HEK293 (cell line): Measurements from ENCODE around the gene IGF2R.
A peak's percentile ranks its signal among the peaks of the same experiment; 100 is the strongest.

ENCODE experiments used
- CTCF ChIA-PET: fragments of 350-600 bp; formaldehyde crosslinking; extraction: SDS; loops from one replicate; lab custom pipeline; 2021; ENCODE audit warnings: antibody characterized with exemption; lab: Yijun Ruan, JAX
- POLR2A ChIA-PET: fragments of 300-600 bp; formaldehyde crosslinking; extraction: SDS; loops from one replicate; lab custom pipeline; 2020; ENCODE audit warnings: antibody characterized with exemption, inconsistent platforms; lab: Yijun Ruan, JAX
- H3K27ac ChIP-seq: fragments of 200-500 bp; sonication (Bioruptor generic); 2 replicates; pipeline ENCODE4 v1.5.1; 2014; ENCODE audit warnings: low read depth, low read length, control low read depth, inconsistent platforms; ENCODE audit errors: extremely low read depth
- H3K36me3 ChIP-seq, 2 experiments: fragments of 200-500 bp in 1 of 2; sonication (Bioruptor generic) in 1 of 2; 1 replicate in 1 of 2; 2 replicates in 1 of 2; pipeline ENCODE4 v1.5.1; 2014 to 2017; ENCODE audit warnings: inconsistent platforms in 2 of 2, low read length in 2 of 2; ENCODE audit not compliant: control insufficient read depth in 2 of 2, insufficient read depth in 1 of 2
- H3K4me1 ChIP-seq: fragments of 200-500 bp; sonication (Bioruptor generic); 2 replicates; pipeline ENCODE4 v1.5.1; 2014; ENCODE audit warnings: mild to moderate bottlenecking, low read length, inconsistent platforms; ENCODE audit not compliant: control insufficient read depth, insufficient read depth
- H3K4me3 ChIP-seq: 2 replicates; pipeline ENCODE4 v1.5.1; 2011; ENCODE audit warnings: low read depth, mild to moderate bottlenecking, control low read depth, low read length, moderate library complexity
- H3K9me3 ChIP-seq: fragments of 200-500 bp; sonication (Bioruptor generic); 2 replicates; pipeline ENCODE4 v1.5.1; 2014; ENCODE audit warnings: low read depth, low read length, inconsistent platforms; ENCODE audit not compliant: control insufficient read depth, insufficient read depth
- GLI2 ChIP-seq: fragments of 450-650 bp; formaldehyde crosslinking; IDR thresholded peaks from 2 replicates; pipeline ENCODE4; 2017; ENCODE audit warnings: missing biosample characterization, missing genetic modification characterization, low read depth, borderline replicate concordance
- TRIM28 ChIP-seq: IDR thresholded peaks from 2 replicates; pipeline ENCODE4 v1.6.1; 2011; ENCODE audit warnings: low read length, control low read depth, borderline replicate concordance
- WT1 ChIP-seq: fragments of 450-650 bp; formaldehyde crosslinking; IDR thresholded peaks from 2 replicates; pipeline ENCODE4 v1.5.1; 2016; ENCODE audit warnings: missing biosample characterization, missing genetic modification characterization
- ZBTB21 ChIP-seq: fragments of 450-650 bp; formaldehyde crosslinking; IDR thresholded peaks from 2 replicates; pipeline ENCODE4 v1.5.1; 2017; ENCODE audit warnings: missing biosample characterization, missing genetic modification characterization
- ZBTB8A ChIP-seq: fragments of 450-650 bp; formaldehyde crosslinking; IDR thresholded peaks from 2 replicates; pipeline ENCODE4 v1.5.1; 2016; ENCODE audit warnings: missing biosample characterization, missing genetic modification characterization
- ZFHX2 ChIP-seq: fragments of 450-650 bp; formaldehyde crosslinking; conservative IDR thresholded peaks from 2 replicates; pipeline ENCODE4 v1.5.1; 2016; ENCODE audit warnings: missing biosample characterization, missing genetic modification characterization
- ZNF114 ChIP-seq: fragments of 450-650 bp; formaldehyde crosslinking; IDR thresholded peaks from 2 replicates; pipeline ENCODE4 v1.5.0; 2017; ENCODE audit warnings: missing biosample characterization, missing genetic modification characterization
- ZNF202 ChIP-seq: fragments of 450-650 bp; formaldehyde crosslinking; IDR thresholded peaks from 2 replicates; pipeline ENCODE4 v1.5.1; 2016; ENCODE audit warnings: missing biosample characterization, missing genetic modification characterization, borderline replicate concordance
- ZNF214 ChIP-seq: fragments of 450-650 bp; formaldehyde crosslinking; IDR thresholded peaks from 2 replicates; pipeline ENCODE4 v1.5.1; 2017; ENCODE audit warnings: missing biosample characterization, mild to moderate bottlenecking, missing genetic modification characterization, borderline replicate concordance
- ZNF221 ChIP-seq: fragments of 450-650 bp; formaldehyde crosslinking; IDR thresholded peaks from 2 replicates; pipeline ENCODE4 v1.5.1; 2017; ENCODE audit warnings: missing biosample characterization, missing genetic modification characterization, borderline replicate concordance
- ZNF223 ChIP-seq: fragments of 450-650 bp; formaldehyde crosslinking; IDR thresholded peaks from 2 replicates; pipeline ENCODE4 v1.5.1; 2016; ENCODE audit warnings: missing biosample characterization, missing genetic modification characterization
- ZNF248 ChIP-seq: fragments of 450-650 bp; formaldehyde crosslinking; IDR thresholded peaks from 2 replicates; pipeline ENCODE4 v1.5.1; 2017; ENCODE audit warnings: missing biosample characterization, missing genetic modification characterization
- ZNF416 ChIP-seq: fragments of 450-650 bp; formaldehyde crosslinking; IDR thresholded peaks from 2 replicates; pipeline ENCODE4 v1.5.1; 2016; ENCODE audit warnings: missing biosample characterization, missing genetic modification characterization
- ZNF510 ChIP-seq: fragments of 450-650 bp; formaldehyde crosslinking; IDR thresholded peaks from 2 replicates; pipeline ENCODE4 v1.5.1; 2018; ENCODE audit warnings: mild to moderate bottlenecking, missing genetic modification characterization, missing biosample characterization; ENCODE audit not compliant: insufficient replicate concordance
- ZNF626 ChIP-seq: fragments of 450-650 bp; sonication (Bioruptor Pico); formaldehyde crosslinking; IDR thresholded peaks from 2 replicates; pipeline ENCODE4 v1.5.1; 2018; ENCODE audit warnings: missing biosample characterization, missing genetic modification characterization, inconsistent platforms
- ZNF654 ChIP-seq: fragments of 450-650 bp; formaldehyde crosslinking; IDR thresholded peaks from 2 replicates; pipeline ENCODE4 v1.5.1; 2016; ENCODE audit warnings: low read depth, missing biosample characterization, missing genetic modification characterization
- ZNF670 ChIP-seq: fragments of 450-650 bp; formaldehyde crosslinking; IDR thresholded peaks from 2 replicates; pipeline ENCODE4 v1.5.1; 2016; ENCODE audit warnings: missing biosample characterization, missing genetic modification characterization, low read depth
- ZNF677 ChIP-seq: fragments of 450-650 bp; IDR thresholded peaks from 2 replicates; pipeline ENCODE4 v1.5.0; 2018; ENCODE audit warnings: missing biosample characterization, mild to moderate bottlenecking, missing genetic modification characterization, moderate library complexity
- ZXDB ChIP-seq: fragments of 450-650 bp; formaldehyde crosslinking; IDR thresholded peaks from 2 replicates; pipeline ENCODE4 v1.5.1; 2016; ENCODE audit warnings: missing biosample characterization, missing genetic modification characterization
- TF ChIP-seq, protein P1 (sequence below): fragments of 450-650 bp; formaldehyde crosslinking; IDR thresholded peaks from 2 replicates; pipeline ENCODE4 v1.5.1; 2016; ENCODE audit warnings: missing biosample characterization, missing genetic modification characterization, low read depth
- TF ChIP-seq, protein P2 (sequence below): fragments of 450-650 bp; formaldehyde crosslinking; IDR thresholded peaks from 2 replicates; pipeline ENCODE4 v1.5.1; 2016; ENCODE audit warnings: missing biosample characterization, missing genetic modification characterization
- TF ChIP-seq, protein P3 (sequence below): fragments of 450-650 bp; formaldehyde crosslinking; IDR thresholded peaks from 2 replicates; pipeline ENCODE4 v1.5.1; 2016; ENCODE audit warnings: missing biosample characterization, missing genetic modification characterization

The IGF2R gene

DNA sequence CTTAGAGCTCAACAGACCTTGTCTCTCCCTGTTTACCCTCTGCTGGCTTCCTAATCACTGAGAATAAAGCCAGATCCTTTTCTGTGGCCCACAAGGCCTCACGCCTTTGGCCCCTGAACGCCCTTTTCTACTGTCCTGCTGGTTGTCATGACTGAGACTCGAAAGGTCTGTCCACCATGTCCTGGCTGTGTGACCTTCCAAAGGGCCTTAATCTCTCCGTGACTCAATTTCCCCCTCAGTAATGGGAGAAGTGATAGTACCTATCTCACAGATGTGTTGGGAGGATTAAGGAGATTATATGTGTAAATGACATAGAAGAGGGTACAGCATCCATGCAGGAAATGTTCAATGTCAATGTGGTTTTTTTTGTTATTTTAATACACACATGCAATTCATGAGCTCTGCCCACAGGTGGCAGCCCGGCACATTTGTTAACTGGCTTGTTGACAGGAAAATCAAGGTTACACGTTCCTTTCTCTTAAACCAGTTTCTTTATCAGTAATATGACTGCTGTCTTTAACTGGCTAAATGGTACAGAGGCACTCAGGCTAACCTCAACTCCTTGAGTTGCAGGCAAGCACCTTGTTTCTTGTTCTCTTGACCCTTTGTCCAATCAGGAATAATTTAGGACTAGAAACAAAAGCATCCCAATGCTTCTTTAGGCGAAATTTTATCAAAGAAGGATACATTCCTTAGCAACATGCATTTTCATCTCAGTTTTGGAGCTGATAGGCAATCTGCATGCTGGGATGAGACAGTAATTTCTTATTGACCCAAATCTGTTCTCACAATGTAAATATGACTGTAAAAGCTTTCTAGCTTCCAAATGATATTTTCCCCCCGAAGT is 169.3 kb downstream of the IGF2R start:
- H3K9me3 ChIP-seq = no peaks in the 10 kb centered on the region
- H3K4me3 ChIP-seq = no peak overlapping the region
- no peaks in the 10 kb centered on the region for H3K4me1 ChIP-seq
- CTCF ChIA-PET = interaction anchor here (0.5 to 3.5 kb wide), 41 partner anchors 8 to 1517 kb away, joined by 3 to 43 read pairs (median 4); partner anchors contain the start of gene SLC22A1
- no peak overlapping the region for H3K27ac ChIP-seq
- POLR2A ChIA-PET = no interaction called here
- H3K36me3 ChIP-seq = no peaks in the 10 kb centered on the region
- peak; percentile 50 for TF ChIP-seq ZNF654 (tag by site-specific recombination)
- TF ChIP-seq ZNF114 = no peak
- TF ChIP-seq, protein P1, sequence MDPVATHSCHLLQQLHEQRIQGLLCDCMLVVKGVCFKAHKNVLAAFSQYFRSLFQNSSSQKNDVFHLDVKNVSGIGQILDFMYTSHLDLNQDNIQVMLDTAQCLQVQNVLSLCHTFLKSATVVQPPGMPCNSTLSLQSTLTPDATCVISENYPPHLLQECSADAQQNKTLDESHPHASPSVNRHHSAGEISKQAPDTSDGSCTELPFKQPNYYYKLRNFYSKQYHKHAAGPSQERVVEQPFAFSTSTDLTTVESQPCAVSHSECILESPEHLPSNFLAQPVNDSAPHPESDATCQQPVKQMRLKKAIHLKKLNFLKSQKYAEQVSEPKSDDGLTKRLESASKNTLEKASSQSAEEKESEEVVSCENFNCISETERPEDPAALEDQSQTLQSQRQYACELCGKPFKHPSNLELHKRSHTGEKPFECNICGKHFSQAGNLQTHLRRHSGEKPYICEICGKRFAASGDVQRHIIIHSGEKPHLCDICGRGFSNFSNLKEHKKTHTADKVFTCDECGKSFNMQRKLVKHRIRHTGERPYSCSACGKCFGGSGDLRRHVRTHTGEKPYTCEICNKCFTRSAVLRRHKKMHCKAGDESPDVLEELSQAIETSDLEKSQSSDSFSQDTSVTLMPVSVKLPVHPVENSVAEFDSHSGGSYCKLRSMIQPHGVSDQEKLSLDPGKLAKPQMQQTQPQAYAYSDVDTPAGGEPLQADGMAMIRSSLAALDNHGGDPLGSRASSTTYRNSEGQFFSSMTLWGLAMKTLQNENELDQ = no peak
- no peak for TF ChIP-seq ZNF214 (tag by site-specific recombination)
- TF ChIP-seq ZNF248 = no peak
- no peak for TF ChIP-seq GLI2 (tag by site-specific recombination)
- no peak for TF ChIP-seq ZNF510 (tag by site-specific recombination)
- TF ChIP-seq ZFHX2 = no peak
- TF ChIP-seq, protein P2, sequence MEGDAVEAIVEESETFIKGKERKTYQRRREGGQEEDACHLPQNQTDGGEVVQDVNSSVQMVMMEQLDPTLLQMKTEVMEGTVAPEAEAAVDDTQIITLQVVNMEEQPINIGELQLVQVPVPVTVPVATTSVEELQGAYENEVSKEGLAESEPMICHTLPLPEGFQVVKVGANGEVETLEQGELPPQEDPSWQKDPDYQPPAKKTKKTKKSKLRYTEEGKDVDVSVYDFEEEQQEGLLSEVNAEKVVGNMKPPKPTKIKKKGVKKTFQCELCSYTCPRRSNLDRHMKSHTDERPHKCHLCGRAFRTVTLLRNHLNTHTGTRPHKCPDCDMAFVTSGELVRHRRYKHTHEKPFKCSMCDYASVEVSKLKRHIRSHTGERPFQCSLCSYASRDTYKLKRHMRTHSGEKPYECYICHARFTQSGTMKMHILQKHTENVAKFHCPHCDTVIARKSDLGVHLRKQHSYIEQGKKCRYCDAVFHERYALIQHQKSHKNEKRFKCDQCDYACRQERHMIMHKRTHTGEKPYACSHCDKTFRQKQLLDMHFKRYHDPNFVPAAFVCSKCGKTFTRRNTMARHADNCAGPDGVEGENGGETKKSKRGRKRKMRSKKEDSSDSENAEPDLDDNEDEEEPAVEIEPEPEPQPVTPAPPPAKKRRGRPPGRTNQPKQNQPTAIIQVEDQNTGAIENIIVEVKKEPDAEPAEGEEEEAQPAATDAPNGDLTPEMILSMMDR = peak; percentile 39; the same call in 1 of the 2 replicates
- no peak for TF ChIP-seq ZNF221
- TF ChIP-seq ZBTB8A (tag by site-specific recombination) = no peak
- TF ChIP-seq, protein P3, sequence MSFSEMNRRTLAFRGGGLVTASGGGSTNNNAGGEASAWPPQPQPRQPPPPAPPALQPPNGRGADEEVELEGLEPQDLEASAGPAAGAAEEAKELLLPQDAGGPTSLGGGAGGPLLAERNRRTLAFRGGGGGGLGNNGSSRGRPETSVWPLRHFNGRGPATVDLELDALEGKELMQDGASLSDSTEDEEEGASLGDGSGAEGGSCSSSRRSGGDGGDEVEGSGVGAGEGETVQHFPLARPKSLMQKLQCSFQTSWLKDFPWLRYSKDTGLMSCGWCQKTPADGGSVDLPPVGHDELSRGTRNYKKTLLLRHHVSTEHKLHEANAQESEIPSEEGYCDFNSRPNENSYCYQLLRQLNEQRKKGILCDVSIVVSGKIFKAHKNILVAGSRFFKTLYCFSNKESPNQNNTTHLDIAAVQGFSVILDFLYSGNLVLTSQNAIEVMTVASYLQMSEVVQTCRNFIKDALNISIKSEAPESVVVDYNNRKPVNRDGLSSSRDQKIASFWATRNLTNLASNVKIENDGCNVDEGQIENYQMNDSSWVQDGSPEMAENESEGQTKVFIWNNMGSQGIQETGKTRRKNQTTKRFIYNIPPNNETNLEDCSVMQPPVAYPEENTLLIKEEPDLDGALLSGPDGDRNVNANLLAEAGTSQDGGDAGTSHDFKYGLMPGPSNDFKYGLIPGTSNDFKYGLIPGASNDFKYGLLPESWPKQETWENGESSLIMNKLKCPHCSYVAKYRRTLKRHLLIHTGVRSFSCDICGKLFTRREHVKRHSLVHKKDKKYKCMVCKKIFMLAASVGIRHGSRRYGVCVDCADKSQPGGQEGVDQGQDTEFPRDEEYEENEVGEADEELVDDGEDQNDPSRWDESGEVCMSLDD (tag by site-specific recombination) = no peak
- TF ChIP-seq ZNF670 (tag by site-specific recombination) = no peak
- peak; percentile 53; the same call in 1 of the 2 replicates for TF ChIP-seq TRIM28
- no peak for TF ChIP-seq ZNF677 (tag by site-specific recombination)
- no peak for TF ChIP-seq ZNF223 (tag by site-specific recombination)
- TF ChIP-seq ZXDB = no peak
- no peak for TF ChIP-seq WT1 (tag by site-specific recombination)
- TF ChIP-seq ZBTB21 (tag by site-specific recombination) = no peak
- TF ChIP-seq ZNF416 (tag by site-specific recombination) = no peak
- no peak for TF ChIP-seq ZNF202
- no peak for TF ChIP-seq ZNF626 (tag by site-specific recombination)
- TF ChIP-seq, all 188 proteins: peak for 3
